ENCODE data around the gene SLC2A9.

- TF ChIP-seq, protein P1, sequence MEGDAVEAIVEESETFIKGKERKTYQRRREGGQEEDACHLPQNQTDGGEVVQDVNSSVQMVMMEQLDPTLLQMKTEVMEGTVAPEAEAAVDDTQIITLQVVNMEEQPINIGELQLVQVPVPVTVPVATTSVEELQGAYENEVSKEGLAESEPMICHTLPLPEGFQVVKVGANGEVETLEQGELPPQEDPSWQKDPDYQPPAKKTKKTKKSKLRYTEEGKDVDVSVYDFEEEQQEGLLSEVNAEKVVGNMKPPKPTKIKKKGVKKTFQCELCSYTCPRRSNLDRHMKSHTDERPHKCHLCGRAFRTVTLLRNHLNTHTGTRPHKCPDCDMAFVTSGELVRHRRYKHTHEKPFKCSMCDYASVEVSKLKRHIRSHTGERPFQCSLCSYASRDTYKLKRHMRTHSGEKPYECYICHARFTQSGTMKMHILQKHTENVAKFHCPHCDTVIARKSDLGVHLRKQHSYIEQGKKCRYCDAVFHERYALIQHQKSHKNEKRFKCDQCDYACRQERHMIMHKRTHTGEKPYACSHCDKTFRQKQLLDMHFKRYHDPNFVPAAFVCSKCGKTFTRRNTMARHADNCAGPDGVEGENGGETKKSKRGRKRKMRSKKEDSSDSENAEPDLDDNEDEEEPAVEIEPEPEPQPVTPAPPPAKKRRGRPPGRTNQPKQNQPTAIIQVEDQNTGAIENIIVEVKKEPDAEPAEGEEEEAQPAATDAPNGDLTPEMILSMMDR (IDR thresholded peaks at IDR 0.05): no peak
- TF ChIP-seq POLR2A (IDR thresholded peaks at IDR 0.05): no peak
Measured at GRCh38 chr4:9833421-9833820, 187.9 kb downstream of the SLC2A9 start.
